Gastrocnemius medialis (tissue), 4 donors: ENCODE measurements around the gene MBNL2.

Experiments
- POLR2A ChIP-seq, 2 donors: fragments of 450-650 bp; IDR thresholded peaks; one replicate each; pipeline ENCODE4 v1.6.1; 2017; ENCODE audit warnings: antibody characterized with exemption in 2 of 2, mild to moderate bottlenecking in 2 of 2, moderate library complexity in 2 of 2
- TF ChIP-seq, protein P1 (sequence below), 5 experiments: fragments of 450-650 bp in 3 of 5; fragments of 200-600 bp in 2 of 5; sonication (generic) in 2 of 5; IDR thresholded peaks in 4 of 5; conservative IDR thresholded peaks in 1 of 5; 1 replicate in 4 of 5; 2 replicates in 1 of 5; pipeline ENCODE4 v1.5.1; 2016 to 2019; ENCODE audit warnings: antibody characterized with exemption in 5 of 5, mild to moderate bottlenecking in 3 of 5, moderate library complexity in 3 of 5

DNA sequence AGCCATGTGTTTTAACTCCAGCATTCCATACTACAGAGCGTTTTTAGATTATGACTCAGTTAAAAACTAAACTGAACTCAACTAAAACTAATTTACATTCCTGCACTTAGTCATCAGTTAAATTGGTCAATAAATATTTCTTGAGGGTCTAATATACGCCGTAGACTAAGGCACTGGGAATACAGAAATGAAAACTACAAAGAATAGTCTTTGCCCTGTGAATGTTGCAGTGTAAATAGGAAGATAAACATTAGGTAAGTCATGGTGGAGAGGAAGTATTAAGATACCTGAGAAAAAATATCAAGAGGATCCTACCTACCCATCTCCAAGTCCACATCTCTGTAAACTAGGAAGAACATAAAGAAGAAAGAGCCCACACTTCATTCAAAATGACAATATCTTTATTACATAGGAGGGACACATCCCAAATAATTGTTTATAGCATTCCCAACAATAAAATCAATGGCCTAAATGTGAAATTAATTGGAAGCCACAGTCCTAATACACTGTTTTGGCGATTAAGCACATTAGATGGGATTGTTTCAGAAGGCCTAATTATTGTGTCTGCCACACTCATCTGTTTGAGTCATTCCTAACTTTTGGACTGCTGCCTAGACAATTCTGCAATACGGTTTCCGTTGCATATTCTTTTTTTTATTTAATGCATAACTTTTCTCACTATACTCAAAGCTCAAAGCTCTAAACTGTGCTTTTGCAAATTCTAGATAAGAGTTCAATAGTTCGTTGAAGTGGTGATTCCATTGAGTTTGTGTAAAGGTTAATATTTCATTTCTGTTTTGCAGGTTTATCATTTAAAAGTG lies 52.9 kb downstream of the MBNL2 start:
- TF ChIP-seq, protein P1, sequence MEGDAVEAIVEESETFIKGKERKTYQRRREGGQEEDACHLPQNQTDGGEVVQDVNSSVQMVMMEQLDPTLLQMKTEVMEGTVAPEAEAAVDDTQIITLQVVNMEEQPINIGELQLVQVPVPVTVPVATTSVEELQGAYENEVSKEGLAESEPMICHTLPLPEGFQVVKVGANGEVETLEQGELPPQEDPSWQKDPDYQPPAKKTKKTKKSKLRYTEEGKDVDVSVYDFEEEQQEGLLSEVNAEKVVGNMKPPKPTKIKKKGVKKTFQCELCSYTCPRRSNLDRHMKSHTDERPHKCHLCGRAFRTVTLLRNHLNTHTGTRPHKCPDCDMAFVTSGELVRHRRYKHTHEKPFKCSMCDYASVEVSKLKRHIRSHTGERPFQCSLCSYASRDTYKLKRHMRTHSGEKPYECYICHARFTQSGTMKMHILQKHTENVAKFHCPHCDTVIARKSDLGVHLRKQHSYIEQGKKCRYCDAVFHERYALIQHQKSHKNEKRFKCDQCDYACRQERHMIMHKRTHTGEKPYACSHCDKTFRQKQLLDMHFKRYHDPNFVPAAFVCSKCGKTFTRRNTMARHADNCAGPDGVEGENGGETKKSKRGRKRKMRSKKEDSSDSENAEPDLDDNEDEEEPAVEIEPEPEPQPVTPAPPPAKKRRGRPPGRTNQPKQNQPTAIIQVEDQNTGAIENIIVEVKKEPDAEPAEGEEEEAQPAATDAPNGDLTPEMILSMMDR (IDR thresholded peaks at IDR 0.05 in 4 of 5, conservative IDR thresholded peaks at IDR 0.05 in 1 of 5) = no peak
- TF ChIP-seq POLR2A (IDR thresholded peaks at IDR 0.05) = no peak
